SK-N-MC (cell line): ENCODE measurements around the gene MBOAT2.

Source experiments
- EZH2 ChIP-seq: fragments of 200-600 bp; sonication (generic); IDR thresholded peaks from one replicate; pipeline ENCODE4 v1.6.1; 2017; ENCODE audit warnings: antibody characterized with exemption
- FOXP2 ChIP-seq: optimal IDR thresholded peaks from 2 replicates; pipeline ENCODE3; 2011; ENCODE audit warnings: mild to moderate bottlenecking, moderate library complexity; ENCODE audit not compliant: insufficient read depth; ENCODE audit errors: extremely low read length, control extremely low read depth
- POLR2AphosphoS5 ChIP-seq: IDR thresholded peaks from 2 replicates; pipeline ENCODE4 v1.6.1; 2012; ENCODE audit warnings: mild to moderate bottlenecking, low read depth, low read length, borderline replicate concordance

DNA sequence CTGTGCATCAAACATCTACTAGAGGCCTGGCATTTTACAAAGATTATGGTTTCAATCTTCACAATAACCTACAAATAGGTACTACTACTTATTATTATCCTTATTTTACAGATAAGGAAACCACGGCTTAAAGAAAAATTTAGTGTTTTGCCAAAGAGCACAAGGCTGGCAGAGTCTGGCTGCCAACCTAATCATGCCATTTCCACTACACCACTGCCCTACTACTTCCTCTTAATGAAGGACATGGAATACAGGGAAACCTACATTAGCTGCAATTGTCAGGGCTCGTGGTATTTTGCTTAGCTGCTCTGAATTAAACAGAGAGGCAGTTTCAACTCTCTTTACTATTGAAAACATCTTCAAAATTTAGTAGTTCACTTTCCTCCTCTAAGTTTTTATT, 5.9 kb downstream of the MBOAT2 start:
- TF ChIP-seq EZH2: no peak
- no peak for TF ChIP-seq POLR2AphosphoS5
- no peak for TF ChIP-seq FOXP2
